Caki2 (cell line): Measurements from ENCODE around the gene CHRNB4. TPM values are rescaled to one million over a fixed set of nuclear protein-coding genes. Genes with fewer than 3 reads are reported as not detected.
A peak's percentile ranks its signal among the peaks of the same experiment; 100 is the strongest.
"Not testable (repeated sequence)": the region's sequence is repeated elsewhere in the genome, so short reads cannot be mapped to it uniquely, and the experiment has no call there.

Experiments used
- DNase-seq: peaks from one replicate; pipeline ENCODE4 v3.0.0-alpha.2; 2015; ENCODE audit warnings: low read depth
- in situ Hi-C: cut with HindIII; loops from 2 replicates; pipeline ENCODE4 v1.10.0; 2016; ENCODE audit warnings: low sequenced_read_pairs, low pct_unique_long_range_greater_than_20kb, mixed read lengths
- total RNA-seq: library from RNA; depleted of rRNA; stranded (reverse); fragments of >200 nt; shearing (Covaris generic); gene quantifications from 2 replicates; pipeline ENCODE4 v1.2.3, GENCODE V29; 2014; ENCODE audit warnings: low replicate concordance

Gene CHRNB4
- total RNA-seq, 1 experiment from 2014 or later = 6.5 TPM

DNA sequence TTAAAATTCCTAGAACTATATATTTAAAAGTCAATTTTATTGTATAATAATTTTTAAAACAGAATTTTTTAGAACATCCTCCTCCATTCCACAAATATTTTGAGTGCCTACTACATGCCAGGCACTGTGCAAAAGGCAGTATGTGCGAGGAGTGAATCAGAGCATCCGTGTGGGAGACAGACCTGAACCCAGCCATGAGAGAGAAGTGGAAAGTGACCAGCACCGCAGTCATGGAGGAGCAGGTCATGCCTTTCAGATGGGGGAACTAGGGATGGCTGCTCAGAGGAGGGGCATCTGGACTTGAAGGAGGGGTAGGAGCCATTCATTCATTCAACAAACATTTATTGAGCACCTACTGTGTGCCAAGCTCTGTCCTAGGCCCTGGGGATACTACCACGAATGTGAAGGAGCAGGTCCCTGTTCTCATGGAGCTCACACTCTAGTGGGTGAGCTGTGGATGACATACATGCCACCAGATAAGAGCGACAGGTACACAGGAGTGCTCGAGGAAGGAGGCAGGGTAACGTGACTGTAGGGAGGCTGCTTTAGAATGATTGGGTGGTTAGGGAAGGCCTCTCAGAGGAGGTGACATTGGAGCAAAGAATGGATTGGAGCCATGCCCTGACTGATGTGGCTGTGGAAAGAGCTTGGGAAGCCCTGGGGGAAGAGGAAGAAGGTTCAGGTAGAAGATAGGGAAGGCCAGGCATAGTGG is 17.1 kb downstream of the CHRNB4 start:
- no peak for DNase-seq
- in situ Hi-C loops = no loop called here

DNA sequence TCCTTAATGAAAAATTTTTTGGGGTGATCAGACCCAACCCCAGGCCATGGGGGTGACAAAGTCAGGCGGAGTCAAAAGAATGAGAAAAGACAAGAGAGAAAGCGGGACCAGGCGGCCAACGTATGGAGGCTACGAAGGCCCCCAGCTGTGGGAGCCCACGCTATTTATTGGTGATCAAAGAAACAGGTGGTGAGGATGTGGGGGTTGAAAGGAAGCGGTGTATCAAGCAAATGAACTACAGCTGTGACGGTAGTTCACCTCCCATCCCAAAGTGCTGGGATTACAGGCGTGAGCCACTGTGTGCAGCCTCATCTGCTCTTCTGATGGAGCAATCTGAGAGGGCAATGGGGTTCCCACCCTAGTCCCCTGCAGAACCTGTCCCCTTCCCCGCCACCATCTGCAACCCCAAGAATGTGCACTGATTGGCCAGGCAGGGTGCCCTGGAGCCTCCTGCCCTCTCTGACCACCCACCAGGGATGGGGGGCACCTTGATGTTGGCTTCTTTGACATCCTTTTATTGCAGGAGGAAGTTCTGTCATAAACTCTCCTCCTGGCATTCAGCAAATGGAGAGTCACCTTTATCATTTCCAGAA is 19.1 kb downstream of the CHRNB4 start:
- DNase-seq = no peak
- in situ Hi-C loops = no loop called here

- no peak for DNase-seq
- in situ Hi-C loops = no loop called here
Measured at GRCh38 chr15:78620527-78621421, 20.2 kb downstream of the CHRNB4 start, which contains the start of gene CHRNA3. TSS of gene CHRNA3 (minus strand) at chr15:78620996. CDS start at chr15:78620794, 202 bp downstream.

DNA sequence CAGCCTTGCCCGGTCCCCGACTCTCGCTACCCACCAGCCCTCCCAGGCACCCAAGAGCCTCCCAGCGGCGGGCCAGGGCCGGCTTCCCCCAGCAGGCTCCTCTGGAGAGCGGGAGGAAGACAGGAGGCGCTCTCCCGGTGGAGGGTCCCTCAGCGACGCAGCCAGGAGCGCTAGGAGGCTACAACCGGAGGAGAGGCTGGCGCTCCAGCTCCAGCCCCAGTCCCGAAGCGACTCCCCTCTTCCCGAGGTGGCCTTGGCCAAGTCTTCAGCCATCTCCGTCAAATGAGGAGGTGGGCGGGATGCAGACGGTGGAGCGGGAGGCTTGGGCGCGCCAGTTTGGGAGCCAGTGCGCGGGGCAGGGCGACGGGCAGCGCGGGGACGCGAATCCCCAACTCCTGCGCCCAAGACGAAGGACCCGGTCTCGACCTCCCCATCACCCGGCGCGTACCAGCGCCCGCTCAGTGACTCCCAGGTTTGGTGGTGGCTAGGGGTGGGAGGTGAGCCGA is 20.9 kb downstream of the CHRNB4 start:
- in situ Hi-C loops = no loop called here
- no peak for DNase-seq

DNA sequence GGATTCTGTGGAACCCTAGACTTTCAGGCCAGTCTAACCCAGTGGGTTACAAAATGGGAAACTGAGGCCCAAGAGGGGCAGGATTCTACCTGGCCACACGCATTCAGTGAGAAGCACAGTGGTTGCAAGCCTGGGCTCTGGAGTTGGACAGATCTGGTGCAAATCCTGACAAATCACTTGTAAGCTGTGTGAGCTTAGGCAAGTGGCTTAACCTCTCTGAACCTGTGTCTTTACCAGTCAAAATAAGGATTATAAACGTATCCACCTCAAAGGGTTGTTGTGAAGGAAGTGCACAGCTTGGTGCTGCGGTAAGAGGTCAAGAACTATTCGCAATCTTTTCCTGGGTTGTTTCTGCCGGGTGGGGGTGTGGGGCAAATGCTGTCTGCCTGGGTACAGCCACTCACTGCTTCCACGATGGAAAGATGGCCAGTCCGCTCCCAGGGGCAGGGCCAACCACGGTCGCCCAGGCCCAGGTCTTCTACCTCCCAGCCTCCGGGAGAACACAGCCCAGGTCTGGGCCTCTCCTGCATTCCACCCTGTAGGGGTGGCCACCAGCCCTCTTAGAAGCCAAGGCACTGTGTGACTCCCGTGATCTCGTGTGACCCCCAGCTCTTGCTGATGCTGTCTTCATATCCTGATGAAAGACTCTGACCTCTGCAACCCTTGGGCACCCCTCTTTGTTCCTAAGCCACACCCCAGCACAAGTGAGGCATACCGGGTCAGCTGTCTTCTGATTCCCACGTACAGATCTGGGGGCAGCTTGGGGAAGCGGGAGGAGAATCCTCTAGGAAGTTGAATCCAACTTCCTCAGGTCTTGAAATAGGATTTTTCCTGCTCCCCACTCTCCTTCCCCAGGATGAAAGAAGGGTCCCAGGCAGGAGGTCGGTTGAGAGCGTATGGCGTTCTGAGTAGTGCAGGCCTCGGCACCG is 21.7 kb downstream of the CHRNB4 start:
- in situ Hi-C loops = no loop called here
- no peak for DNase-seq

- peak; percentile 49 for DNase-seq
- in situ Hi-C loops = no loop called here
Measured at GRCh38 chr15:78618490-78618934, 22.5 kb downstream of the CHRNB4 start.

GRCh38 chr15:78618064-78618463 is 22.9 kb downstream of the CHRNB4 start:
- peak; percentile 4 for DNase-seq
- in situ Hi-C loops = no loop called here

- in situ Hi-C loops = no loop called here
Measured at GRCh38 chr15:78617516-78617915, 23.5 kb downstream of the CHRNB4 start.

DNA sequence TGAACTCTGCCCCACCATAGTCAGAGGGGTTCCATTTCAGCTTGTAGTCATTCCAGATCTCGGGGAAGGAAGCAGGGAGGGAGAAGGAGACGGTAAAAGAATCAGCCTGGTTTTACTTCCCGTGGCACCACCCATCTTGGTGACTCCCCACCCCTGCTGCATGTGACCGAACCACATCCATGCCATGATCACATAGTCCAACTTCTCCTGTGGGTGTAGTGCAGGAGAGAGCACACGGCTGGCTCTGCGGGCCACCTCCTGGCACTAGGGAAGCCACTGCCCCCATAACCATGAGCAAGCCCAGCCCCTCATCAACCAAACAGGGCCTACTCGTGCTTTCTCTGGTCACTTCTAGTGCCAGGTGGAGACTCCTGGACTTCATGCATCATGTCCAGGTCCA is 23.9 kb downstream of the CHRNB4 start:
- in situ Hi-C loops = no loop called here
- DNase-seq = no peak

More at GRCh38 chr15:78617516-78617915, 23.5 kb downstream of the CHRNB4 start:
- no peak for DNase-seq

- in situ Hi-C loops = no loop called here
- no peak for DNase-seq
Measured at GRCh38 chr15:78616506-78616905, 24.5 kb downstream of the CHRNB4 start.

DNA sequence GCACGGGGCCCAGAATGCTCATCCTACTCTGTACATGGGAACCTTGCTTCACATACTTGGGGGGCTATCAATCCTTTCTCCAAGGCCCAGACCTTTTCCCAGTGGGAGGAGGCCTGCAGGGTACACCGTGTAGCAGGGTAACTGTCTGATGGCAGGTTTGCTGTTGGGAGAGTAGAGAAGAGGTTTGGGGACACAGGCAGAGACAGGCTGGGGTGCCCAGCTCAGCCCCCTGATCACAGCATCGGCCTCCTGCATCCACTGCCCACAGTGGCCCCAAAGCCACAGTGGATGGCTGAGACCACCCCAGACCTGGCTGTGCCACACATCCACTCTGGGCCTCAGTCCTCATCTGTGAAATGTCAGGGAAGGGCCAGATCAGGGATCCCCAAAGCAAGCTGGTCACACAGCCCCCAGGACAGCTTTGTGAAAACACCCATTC is 25.8 kb downstream of the CHRNB4 start:
- DNase-seq = no peak
- in situ Hi-C loops = no loop called here

DNA sequence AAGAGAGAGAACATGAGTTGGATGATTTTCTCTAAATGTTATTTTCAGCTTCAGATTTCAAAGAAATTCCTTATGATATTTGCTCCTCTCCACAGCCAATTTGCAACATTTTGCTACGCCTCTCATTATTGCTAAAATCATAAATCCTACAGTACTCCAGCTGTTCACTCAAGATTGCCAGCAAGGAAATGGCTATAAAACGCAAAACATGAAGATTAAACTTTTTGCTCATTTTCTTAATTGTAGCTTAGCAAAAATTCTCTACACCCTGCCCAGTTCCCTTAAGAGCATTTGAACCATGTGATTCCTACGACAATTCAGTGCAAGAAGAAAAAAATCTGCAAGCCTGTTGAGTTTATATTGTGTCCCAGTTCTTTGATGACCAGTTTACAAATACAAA is 27.0 kb downstream of the CHRNB4 start:
- in situ Hi-C loops = no loop called here
- no peak for DNase-seq

DNA sequence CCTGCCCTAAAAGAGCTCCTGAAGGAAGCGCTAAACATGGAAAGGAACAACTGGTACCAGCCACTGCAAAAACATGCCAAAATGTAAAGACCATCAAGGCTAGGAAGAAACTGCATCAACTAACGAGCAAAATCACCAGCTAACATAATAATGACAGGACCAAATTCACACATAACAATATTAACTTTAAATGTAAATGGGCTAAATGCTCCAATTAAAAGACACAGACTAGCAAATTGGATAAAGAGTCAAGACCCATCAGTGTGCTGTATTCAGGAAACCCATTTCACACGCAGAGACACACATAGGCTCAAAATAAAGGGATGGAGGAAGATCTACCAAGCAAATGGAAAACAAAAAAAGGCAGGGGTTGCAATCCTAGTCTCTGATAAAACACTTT is 31.5 kb downstream of the CHRNB4 start:
- DNase-seq, in situ Hi-C loops: not testable (repeated sequence)

DNA sequence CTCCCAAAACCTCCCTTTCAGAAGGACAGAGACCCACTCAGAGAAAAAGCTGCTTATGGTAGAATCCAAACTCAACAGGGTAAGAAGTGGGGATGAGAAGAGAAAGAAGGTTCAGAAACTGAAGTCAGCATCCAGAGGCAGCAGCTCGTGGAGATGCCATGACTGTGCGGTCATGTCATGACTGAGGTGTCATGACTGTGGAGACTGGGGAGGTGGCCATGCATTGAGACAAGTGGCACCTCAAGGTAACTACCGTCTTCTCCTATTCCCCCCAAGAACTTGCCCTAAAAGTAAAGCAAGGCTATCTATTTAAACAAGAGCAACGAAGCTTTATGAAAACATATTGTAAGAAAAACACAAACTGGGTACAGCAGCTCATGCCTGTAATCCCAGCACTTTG is 35.3 kb downstream of the CHRNB4 start:
- in situ Hi-C loops = no loop called here
- no peak for DNase-seq

- in situ Hi-C loops = no loop called here
- DNase-seq = no peak
Measured at GRCh38 chr15:78605201-78605600, 35.8 kb downstream of the CHRNB4 start.

- no peak for DNase-seq
- in situ Hi-C loops = no loop called here
Measured at GRCh38 chr15:78604420-78604819, 36.6 kb downstream of the CHRNB4 start.

DNA sequence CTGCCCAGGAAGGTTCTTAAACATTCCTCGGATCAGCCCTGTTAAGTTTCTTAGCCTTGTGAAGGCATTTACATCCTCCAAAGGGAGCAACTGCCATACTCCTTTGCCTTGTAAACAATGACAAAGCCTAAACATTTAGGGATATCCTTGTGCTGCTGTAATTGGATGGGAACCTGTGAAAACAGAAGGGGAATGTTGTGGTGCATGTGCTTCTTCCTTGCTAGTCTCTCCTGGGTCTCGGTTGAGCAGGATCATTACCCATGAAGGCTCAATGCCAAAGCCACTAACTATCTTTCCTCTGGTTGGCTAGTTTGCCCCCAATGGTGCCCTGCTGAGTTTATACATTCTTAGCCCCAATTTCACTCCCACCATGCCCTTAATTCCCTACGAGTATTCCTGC is 37.5 kb downstream of the CHRNB4 start:
- in situ Hi-C loops = no loop called here
- DNase-seq = no peak

DNA sequence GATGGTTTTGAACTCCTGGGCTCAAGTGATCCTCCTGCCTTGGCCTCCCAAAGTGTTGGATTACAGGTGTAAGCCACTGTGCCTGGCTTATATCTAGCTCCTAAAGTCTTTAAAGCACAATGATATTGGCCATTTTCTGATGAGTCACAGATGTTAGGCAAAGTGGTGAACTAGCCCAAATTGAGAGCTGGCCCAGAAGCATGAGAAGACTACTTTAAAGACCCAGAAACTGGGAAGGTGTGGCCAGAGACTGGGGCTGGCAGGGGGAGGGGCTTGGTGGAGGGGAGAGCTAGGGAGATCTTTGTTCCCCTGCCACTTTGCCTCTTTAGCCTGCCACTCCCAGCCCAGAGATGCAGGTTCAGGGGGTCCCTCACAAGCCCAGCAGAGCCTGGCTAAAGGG is 41.8 kb downstream of the CHRNB4 start:
- in situ Hi-C loops = no loop called here
- DNase-seq = no peak
